GM21526 (cell line): ENCODE measurements around the gene CAST.
"Not testable (repeated sequence)": the region's sequence is repeated elsewhere in the genome, so short reads cannot be mapped to it uniquely, and the experiment has no call there.

ENCODE experiments used
- ATAC-seq: cut with Tn5 transposase; IDR thresholded peaks from one replicate; pipeline ENCODE4 v1.9.1; 2021; ENCODE audit warnings: moderate library complexity; ENCODE audit not compliant: unreplicated experiment, low FRiP score

The CAST gene

GRCh38 chr5:96741891-96742309 is 79.7 kb downstream of the CAST start:
- ATAC-seq = no peak

DNA sequence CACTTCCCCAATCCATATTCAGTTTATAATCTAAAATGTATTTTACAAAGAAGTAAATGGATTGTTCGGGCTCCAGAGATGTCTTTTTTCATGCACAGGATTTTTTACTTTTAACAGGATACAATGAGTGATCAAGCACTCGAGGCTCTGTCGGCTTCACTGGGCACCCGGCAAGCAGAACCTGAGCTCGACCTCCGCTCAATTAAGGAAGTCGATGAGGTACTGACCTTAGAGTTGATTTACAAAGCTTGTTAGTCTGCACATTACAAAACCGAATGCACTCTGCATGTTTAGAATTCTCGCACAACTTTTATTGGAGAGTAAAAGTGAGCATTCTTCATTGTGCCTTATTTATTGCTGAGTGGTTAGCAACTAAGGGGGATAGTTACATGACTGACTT is 80.4 kb downstream of the CAST start:
- no peak for ATAC-seq

GRCh38 chr5:96743065-96743768 is 81.0 kb downstream of the CAST start:
- no peak for ATAC-seq

- ATAC-seq = no peak
These were observed 81.6 kb downstream of the CAST start for GRCh38 chr5:96743805-96744204.

DNA sequence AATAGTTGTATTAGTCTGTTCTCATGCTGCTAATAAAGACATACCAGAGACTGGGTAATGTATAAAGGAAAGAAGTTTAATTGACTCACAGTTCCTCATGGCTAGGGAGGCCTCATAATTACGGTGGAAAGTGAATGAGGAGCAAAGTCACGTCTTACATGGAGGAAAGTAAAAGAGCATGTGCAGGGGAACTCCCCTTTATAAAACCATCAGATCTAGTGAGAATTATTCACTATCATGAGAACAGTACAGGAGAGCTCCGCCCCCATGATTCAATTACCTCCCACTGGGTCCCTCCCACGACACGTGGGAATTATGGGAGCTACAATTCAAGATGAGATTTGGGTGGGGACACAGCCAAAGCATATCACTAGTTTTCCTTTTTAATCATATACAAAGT is 82.0 kb downstream of the CAST start:
- ATAC-seq = not testable (repeated sequence)

GRCh38 chr5:96745025-96745424 is 82.8 kb downstream of the CAST start:
- ATAC-seq = no peak

DNA sequence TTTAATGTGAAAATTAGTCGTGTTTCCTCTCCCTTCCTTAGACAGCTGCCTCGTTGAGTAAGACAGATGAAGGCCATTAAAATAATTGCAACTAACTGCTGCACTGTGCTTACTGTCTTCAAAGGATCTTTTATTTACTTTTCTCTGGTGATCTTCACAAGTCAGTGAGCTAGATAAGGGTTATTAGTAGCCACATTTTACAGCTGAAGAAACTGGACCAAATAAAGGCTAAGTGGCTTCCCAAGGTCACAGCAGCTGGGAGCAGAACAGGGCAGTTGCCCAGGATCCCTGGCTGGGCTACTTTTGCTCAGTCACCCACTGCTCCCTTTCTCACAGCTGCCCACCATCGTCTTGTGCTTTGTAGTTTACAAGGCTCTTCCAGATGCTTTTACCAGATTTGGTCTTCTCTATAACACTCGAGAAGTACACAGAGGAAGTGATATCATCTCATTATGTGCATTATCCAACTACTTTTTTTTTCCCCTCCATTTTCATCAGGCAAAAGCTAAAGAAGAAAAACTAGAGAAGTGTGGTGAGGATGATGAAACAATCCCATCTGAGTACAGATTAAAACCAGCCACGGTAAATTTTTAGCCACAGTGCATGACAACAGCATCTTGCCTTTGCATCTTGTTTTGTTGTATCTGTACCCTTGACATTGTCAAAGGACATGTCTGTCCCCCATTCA is 83.8 kb downstream of the CAST start:
- no peak for ATAC-seq

DNA sequence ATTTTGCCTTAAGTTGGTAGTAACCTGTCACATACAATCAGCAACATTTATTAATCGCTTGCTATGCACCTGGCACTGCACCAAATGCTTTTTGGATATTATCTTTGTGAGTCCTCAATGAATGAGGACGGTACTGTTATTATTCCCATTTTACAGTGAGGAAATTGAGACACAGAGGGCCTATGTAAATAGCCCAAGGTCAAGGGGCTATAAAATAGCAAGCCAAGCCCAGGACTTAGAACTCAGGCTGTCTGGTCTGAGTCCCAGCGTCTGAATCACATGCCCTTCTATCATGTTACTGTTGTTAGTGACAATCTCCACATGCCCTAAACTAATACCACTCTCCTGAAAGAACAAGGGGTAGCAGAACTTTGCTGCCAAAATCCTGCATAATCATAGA is 85.5 kb downstream of the CAST start:
- no peak for ATAC-seq

GRCh38 chr5:96750110-96750822 is 88.1 kb downstream of the CAST start:
- ATAC-seq = no peak

DNA sequence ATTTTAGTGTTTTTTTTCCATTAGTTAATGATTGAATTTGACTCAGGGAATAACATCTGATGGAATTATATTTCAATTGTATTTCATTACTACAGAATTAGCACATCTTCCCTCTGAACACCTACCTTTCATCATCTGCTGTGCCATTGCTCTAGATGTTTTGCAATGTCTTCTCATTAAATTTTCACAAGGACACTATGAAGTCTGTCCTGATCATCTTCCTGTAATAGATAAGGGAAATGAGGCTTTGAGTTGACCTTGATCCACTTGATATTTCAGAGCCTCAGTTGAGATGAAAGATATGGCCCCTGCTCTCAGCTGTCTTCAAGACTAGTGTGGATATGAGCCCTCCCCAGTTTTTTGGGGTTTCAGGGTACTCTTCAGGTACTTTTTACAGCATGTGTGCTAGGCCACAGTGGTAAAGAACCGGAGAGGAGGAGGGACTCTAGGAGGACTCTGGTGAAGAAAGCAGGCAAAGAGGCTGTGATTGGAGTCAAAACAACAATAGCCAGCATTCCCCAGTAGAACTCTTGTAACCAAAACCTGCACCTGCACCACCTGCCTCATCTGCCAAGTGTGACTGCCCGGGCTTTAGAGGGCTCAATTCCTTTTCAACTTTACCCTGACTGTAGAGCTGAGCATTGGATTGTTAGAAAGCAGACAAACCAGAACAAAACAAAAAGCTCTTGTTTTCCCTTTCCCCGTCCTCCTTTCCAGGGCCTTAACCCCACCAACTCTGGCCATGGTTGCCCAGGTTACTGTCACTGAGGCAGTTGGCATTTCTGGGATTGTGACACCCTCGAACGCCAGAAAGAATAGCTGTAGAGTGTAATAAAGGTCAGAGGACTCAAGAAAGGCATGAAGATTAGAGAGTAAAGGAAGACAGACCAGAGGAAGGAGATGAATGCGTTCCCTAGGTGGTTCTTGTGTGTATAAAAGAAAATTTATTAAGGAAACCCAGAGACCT is 89.3 kb downstream of the CAST start:
- no peak for ATAC-seq

GRCh38 chr5:96752341-96753016 is 90.3 kb downstream of the CAST start:
- ATAC-seq = no peak

GRCh38 chr5:96753017-96753397 is 90.8 kb downstream of the CAST start:
- ATAC-seq = no peak

DNA sequence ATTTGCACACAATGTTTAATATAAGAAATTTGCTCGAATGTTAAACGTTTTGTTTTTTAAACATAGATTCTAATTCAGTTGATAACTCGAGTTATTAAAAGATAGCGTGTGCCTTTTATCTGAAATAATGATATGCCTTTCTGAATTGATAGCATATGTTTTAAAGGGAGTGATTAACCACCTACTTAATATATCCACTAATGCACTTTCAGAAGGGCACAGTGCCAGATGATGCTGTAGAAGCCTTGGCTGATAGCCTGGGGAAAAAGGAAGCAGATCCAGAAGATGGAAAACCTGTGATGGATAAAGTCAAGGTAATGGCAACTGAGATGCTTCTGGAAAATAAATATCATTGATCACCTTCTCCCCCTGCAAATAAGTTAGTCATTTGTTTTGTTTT is 91.7 kb downstream of the CAST start:
- ATAC-seq = no peak

- ATAC-seq = no peak
These were observed 93.7 kb downstream of the CAST start for GRCh38 chr5:96755851-96756250.

DNA sequence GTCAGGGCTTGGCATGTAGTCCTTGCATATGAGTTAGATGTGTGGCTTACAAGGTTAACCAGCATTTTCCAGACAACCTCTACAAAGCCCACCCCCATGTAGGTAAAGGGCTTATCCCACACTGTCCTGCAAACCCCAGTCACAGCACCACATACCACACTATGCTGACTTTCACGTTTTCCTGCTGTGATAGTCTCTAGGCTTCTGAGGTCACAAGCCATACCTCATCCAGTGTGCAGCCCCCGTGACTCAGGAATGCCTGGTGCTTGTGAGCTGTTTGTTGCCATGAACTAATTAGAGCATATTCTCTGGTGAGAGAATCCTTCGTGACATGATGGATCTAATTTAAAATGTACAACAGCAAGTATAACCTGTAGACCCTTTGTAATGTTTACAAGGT is 94.8 kb downstream of the CAST start:
- no peak for ATAC-seq

GRCh38 chr5:96758621-96759020 is 96.4 kb downstream of the CAST start:
- no peak for ATAC-seq

- no peak for ATAC-seq
These were observed 99.4 kb downstream of the CAST start for GRCh38 chr5:96761618-96762017.

GRCh38 chr5:96763026-96763425 is 100.8 kb downstream of the CAST start:
- ATAC-seq = no peak

DNA sequence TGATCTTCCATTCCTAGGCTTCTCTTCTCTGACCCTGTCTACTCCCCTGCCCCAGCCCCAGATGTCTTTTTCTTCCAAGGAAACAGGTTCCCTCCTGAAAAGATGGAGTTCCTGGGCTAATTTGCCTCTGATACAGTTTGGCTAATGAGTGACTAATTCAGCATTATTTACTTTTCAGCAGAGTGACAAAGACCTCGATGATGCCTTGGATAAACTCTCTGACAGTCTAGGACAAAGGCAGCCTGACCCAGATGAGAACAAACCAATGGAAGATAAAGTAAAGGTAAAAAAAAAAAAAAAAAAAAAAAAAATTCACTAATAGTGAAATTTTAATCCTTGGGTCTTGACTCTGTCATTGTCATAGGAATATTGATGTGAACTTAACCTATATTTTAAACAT is 102.9 kb downstream of the CAST start:
- ATAC-seq = no peak

- no peak for ATAC-seq
These were observed 106.6 kb downstream of the CAST start for GRCh38 chr5:96768708-96769251.
